WERI-Rb-1 (cell line): Measurements from ENCODE around the gene MOCOS.
"Not testable (repeated sequence)": the region's sequence is repeated elsewhere in the genome, so short reads cannot be mapped to it uniquely, and the experiment has no call there.

Source experiments
- DNase-seq: peaks from one replicate; pipeline ENCODE4 v3.0.0-alpha.2; 2020
- H3K27ac ChIP-seq: fragments of 250-450 bp; sonication (Bioruptor Pico); 2 replicates; pipeline ENCODE4 v1.5.1; 2020; ENCODE audit warnings: mild to moderate bottlenecking, moderate library complexity
- H3K27me3 ChIP-seq: fragments of 250-450 bp; sonication (Bioruptor Pico); 2 replicates; pipeline ENCODE4 v1.5.1; 2021; ENCODE audit warnings: mild to moderate bottlenecking, low read depth, moderate library complexity; ENCODE audit not compliant: insufficient read depth, severe bottlenecking
- H3K36me3 ChIP-seq: fragments of 250-450 bp; sonication (Bioruptor Pico); 2 replicates; pipeline ENCODE4 v1.5.1; 2020; ENCODE audit warnings: mild to moderate bottlenecking, moderate library complexity
- H3K4me3 ChIP-seq: 2 replicates; pipeline ENCODE4 v1.5.1; 2011; ENCODE audit warnings: low read depth, mild to moderate bottlenecking, control low read depth, low read length
- H3K9me3 ChIP-seq: fragments of 250-450 bp; sonication (Bioruptor Pico); 2 replicates; pipeline ENCODE4 v1.5.1; 2021; ENCODE audit warnings: mild to moderate bottlenecking, moderate library complexity; ENCODE audit not compliant: severe bottlenecking
- TF ChIP-seq, protein P1 (sequence below): IDR thresholded peaks from 2 replicates; pipeline ENCODE4 v1.5.1; 2011; ENCODE audit warnings: low read depth, mild to moderate bottlenecking, control low read depth, inconsistent platforms, low read length

MOCOS gene

DNA sequence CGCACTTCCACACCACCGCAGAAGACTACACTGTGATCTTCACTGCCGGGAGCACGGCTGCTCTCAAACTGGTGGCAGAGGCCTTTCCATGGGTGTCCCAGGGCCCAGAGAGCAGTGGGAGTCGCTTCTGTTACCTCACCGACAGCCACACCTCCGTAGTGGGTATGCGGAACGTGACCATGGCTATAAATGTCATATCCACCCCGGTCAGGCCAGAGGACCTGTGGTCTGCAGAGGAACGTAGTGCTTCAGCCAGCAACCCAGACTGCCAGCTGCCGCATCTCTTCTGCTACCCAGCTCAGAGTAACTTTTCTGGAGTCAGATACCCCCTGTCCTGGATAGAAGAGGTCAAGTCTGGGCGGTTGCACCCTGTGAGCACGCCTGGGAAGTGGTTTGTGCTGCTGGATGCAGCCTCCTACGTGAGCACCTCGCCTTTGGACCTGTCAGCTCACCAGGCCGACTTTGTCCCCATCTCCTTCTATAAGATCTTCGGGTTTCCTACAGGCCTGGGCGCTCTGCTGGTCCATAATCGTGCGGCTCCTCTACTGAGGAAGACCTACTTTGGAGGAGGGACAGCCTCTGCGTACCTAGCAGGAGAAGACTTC, 12.5 kb downstream of the MOCOS start:
- no peaks in the 10 kb centered on the region for H3K9me3 ChIP-seq
- no peak overlapping the region for H3K27ac ChIP-seq
- H3K27me3 ChIP-seq = no peaks in the 10 kb centered on the region
- no peak overlapping the region for H3K4me3 ChIP-seq
- no peaks in the 10 kb centered on the region for H3K36me3 ChIP-seq
- TF ChIP-seq, protein P1, sequence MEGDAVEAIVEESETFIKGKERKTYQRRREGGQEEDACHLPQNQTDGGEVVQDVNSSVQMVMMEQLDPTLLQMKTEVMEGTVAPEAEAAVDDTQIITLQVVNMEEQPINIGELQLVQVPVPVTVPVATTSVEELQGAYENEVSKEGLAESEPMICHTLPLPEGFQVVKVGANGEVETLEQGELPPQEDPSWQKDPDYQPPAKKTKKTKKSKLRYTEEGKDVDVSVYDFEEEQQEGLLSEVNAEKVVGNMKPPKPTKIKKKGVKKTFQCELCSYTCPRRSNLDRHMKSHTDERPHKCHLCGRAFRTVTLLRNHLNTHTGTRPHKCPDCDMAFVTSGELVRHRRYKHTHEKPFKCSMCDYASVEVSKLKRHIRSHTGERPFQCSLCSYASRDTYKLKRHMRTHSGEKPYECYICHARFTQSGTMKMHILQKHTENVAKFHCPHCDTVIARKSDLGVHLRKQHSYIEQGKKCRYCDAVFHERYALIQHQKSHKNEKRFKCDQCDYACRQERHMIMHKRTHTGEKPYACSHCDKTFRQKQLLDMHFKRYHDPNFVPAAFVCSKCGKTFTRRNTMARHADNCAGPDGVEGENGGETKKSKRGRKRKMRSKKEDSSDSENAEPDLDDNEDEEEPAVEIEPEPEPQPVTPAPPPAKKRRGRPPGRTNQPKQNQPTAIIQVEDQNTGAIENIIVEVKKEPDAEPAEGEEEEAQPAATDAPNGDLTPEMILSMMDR = no peak
- no peak for DNase-seq

DNA sequence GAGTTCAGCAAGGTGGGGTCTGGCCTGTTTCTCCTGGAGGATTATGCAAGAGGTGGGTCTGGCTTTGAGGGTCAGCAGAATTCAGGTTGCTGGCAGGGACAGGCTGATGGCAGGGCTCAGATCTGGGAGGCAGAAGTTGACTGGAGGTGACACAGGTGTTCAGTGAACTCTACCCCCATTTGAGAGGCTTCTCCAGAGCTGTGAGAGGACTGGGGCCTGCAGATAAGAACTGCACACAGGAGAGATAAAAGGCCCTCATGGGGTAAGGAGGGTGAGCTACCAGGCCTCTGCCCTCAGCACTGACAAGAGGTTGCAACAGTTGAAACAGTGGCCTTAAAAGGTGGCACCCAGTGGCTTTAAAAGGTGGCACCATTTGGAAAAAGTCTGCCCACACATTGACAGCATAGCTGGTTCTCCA, 13.1 kb downstream of the MOCOS start:
- Histone ChIP-seq H3K27ac (no peak overlapping the region), H3K9me3 (no peaks in the 10 kb centered on the region), H3K4me3 (no peak overlapping the region), H3K36me3 (no peaks in the 10 kb centered on the region), H3K27me3 (no peaks in the 10 kb centered on the region)
- TF ChIP-seq, protein P1 = no peak
- no peak for DNase-seq

DNA sequence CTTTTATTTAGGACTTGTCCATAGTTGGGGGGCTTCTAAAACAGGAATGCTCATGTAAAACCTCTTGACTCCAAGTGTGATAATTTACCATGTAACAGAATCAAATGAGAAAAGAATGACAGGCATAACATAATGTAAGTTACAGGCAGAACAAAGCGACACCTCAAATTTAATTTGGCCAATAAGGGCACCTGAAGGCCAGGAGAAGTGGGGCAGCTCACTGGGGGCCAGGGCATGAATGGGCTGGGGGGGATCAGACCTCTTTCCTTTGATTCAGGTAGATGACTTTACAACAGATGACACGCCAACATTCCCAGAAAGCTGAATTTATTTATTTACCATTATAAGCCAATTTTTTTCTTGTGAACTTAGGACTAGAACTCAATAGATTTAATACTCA, 14.5 kb downstream of the MOCOS start:
- no peak for DNase-seq
- no peaks in the 10 kb centered on the region for H3K36me3 ChIP-seq
- H3K9me3 ChIP-seq = no peaks in the 10 kb centered on the region
- H3K27me3 ChIP-seq = no peaks in the 10 kb centered on the region
- H3K27ac ChIP-seq = no peak overlapping the region
- no peak overlapping the region for H3K4me3 ChIP-seq
- TF ChIP-seq, protein P1 = no peak

DNA sequence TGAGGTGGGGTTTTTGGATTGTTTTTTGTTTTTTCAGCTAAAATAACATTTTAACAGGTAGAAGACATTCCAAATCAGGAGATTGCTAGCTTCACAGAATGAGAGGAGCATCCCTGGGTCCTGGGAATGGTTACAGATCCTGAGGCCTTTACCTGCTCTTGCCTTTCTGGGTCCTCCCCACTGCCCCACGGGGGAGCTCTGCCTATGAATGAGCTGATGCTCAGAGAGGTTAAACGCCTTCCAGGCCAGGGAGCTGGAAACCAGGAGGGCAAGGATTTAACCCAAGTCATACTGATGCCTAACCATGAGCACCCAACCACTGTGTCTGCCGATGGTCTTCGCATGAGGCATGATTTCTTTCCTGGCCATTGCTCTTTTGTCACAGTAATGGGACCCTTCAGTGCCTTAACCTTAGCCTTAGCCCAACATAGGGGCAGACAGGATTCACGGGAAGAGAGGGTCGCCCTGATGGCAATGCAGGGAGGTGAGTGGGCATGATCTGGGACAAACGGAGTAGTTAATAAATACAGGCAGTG, 16.1 kb downstream of the MOCOS start:
- Histone ChIP-seq H3K9me3 (no peaks in the 10 kb centered on the region), H3K36me3 (no peaks in the 10 kb centered on the region), H3K4me3 (no peak overlapping the region), H3K27ac (no peak overlapping the region), H3K27me3 (no peaks in the 10 kb centered on the region)
- TF ChIP-seq, protein P1 = no peak
- no peak for DNase-seq

DNA sequence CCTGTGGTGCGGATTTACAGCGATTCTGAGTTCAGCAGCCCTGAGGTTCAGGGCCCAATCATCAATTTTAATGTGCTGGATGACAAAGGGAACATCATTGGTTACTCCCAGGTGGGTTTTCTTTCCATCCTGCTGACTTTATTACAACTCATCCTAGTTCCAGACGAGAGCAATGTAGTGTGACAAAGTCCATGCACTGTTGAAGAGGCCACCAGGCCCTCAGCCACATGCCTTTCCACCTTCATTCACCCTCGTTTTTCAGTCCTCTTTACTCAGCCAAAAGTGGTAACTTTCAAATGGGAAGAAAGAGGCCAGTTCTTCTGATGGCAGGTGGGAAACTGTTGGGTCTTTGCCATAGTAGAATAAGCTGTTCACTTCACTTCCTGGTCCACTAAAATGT, 17.9 kb downstream of the MOCOS start:
- H3K36me3 ChIP-seq = no peaks in the 10 kb centered on the region
- no peaks in the 10 kb centered on the region for H3K9me3 ChIP-seq
- TF ChIP-seq, protein P1 = no peak
- H3K4me3 ChIP-seq = no peak overlapping the region
- DNase-seq = no peak
- H3K27me3 ChIP-seq = no peaks in the 10 kb centered on the region
- no peak overlapping the region for H3K27ac ChIP-seq

DNA sequence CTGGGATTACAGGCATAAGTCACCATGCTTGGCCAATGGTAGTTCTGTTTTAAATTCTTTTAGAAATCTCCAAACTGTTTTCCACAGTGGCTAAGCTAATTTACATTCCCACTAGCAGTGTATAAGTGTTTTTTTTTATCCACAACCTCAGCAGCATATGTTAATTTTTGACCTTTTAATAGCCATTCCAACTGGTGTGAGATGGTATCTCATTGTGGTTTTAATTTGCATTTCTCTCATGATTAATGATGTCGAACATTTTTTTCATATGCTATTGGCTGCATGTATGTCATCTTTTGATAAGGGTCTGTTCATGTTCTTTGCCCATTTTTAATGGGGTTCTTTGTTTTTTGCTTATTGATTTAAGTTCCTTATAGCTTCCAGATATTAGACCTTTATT, 20.0 kb downstream of the MOCOS start:
- TF ChIP-seq, protein P1 = no peak
- H3K4me3 ChIP-seq = no peak overlapping the region
- no peak for DNase-seq
- no peaks in the 10 kb centered on the region for H3K36me3 ChIP-seq
- no peaks in the 10 kb centered on the region for H3K9me3 ChIP-seq
- no peak overlapping the region for H3K27ac ChIP-seq
- no peaks in the 10 kb centered on the region for H3K27me3 ChIP-seq

DNA sequence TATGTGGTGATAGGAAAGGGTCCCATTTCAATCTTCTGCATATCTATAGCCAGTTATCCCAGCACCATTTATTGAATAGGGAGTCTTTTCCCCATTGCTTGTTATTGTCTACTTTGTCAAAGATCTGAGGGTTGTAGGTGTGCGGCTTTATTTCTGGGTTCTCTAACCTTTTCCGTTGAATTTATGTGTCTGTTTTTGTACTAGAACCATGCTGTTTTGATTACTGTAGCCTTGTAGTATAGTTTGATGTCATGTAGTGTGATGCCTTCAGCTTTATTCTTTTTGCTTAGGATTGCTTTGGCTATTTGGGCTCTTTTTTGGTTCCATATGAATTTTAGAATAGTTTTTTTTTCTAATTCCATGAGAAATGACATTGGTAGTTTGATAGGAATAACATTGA, 20.7 kb downstream of the MOCOS start:
- not testable (repeated sequence) for DNase-seq, H3K27ac ChIP-seq, H3K27me3 ChIP-seq, H3K9me3 ChIP-seq, H3K36me3 ChIP-seq, H3K4me3 ChIP-seq
